Endothelial cell of umbilical vein (primary cell): ENCODE results near the gene RGSL1. TPM values are rescaled to one million over a fixed set of nuclear protein-coding genes. Genes with fewer than 3 reads are reported as not detected.

Experiments used
- BruUV-seq: library from RNA; stranded (reverse); fragments of 400-500 nt; replicated peaks from 2 replicates; lab custom pipeline; 2021; lab: Mats Ljungman, UMichigan
- CTCF ChIA-PET: fragments of 300-600, 350-600 bp; sonication (Branson Sonifier 250); formaldehyde crosslinking; loops from one replicate; lab custom pipeline; 2021; ENCODE audit warnings: antibody characterized with exemption, inconsistent platforms; lab: Charles Lee
- POLR2A ChIA-PET: fragments of 300-600, 350-600 bp; sonication (Branson Sonifier 250); formaldehyde crosslinking; loops from one replicate; lab custom pipeline; 2021; ENCODE audit warnings: antibody characterized with exemption, inconsistent platforms; lab: Charles Lee
- DNase-seq: peaks from one replicate; pipeline ENCODE4 v3.0.0-alpha.2; 2011; ENCODE audit warnings: low read depth, low spot score
- FAIRE-seq: peaks from 2 replicates; lab custom pipeline; 2011; peaks lifted over from hg19 to GRCh38; lab: Jason Lieb, UNC
- H2AFZ ChIP-seq: 2 replicates; pipeline ENCODE4 v1.6.0; 2012; ENCODE audit warnings: low read depth, low read length, control low read depth, inconsistent platforms
- H3K27ac ChIP-seq: 2 replicates; pipeline ENCODE4 v1.5.1; 2011; ENCODE audit warnings: low read depth, mild to moderate bottlenecking, control low read depth, low read length, moderate library complexity; ENCODE audit not compliant: insufficient read depth
- H3K27me3 ChIP-seq, 2 experiments: 2 replicates each; pipeline versions ENCODE4 v1.6.0 to v1.6.1; 2011; ENCODE audit warnings: low read length in 2 of 2, mixed read lengths in 1 of 2; ENCODE audit not compliant: control insufficient read depth in 2 of 2, insufficient read depth in 2 of 2
- H3K36me3 ChIP-seq, 2 experiments: 2 replicates in 1 of 2; 3 replicates in 1 of 2; pipeline ENCODE4 v1.5.1; 2011; ENCODE audit warnings: low read length in 2 of 2, mild to moderate bottlenecking in 1 of 2, moderate library complexity in 1 of 2; ENCODE audit not compliant: control insufficient read depth in 2 of 2, insufficient read depth in 2 of 2; ENCODE audit errors: extremely low read depth in 1 of 2
- H3K4me1 ChIP-seq: 3 replicates; pipeline ENCODE4 v1.5.1; 2011; ENCODE audit warnings: mild to moderate bottlenecking, low read length; ENCODE audit not compliant: control insufficient read depth, insufficient read depth; ENCODE audit errors: extremely low read depth
- H3K4me2 ChIP-seq: 2 replicates; pipeline ENCODE4 v1.6.1; 2011; ENCODE audit warnings: low read length, control low read depth, mixed read lengths; ENCODE audit not compliant: insufficient read depth
- H3K4me3 ChIP-seq, 3 experiments: fragments of 200-600 bp in 1 of 3; sonication (generic), shearing (Covaris generic) in 1 of 3; replicated peaks in 1 of 3; 2 replicates each; pipeline ENCODE4 v1.5.1; 2011 to 2016; ENCODE audit warnings: control low read depth in 3 of 3, low read length in 3 of 3, mild to moderate bottlenecking in 2 of 3, inconsistent platforms in 1 of 3, low read depth in 1 of 3, moderate library complexity in 1 of 3; ENCODE audit not compliant: insufficient read depth in 1 of 3
- H3K79me2 ChIP-seq: 2 replicates; pipeline ENCODE4 v1.6.0; 2012; ENCODE audit warnings: low read length, inconsistent platforms; ENCODE audit not compliant: control insufficient read depth, insufficient read depth
- H3K9ac ChIP-seq: replicated peaks from 2 replicates; pipeline ENCODE3; 2011; ENCODE audit warnings: low read length, control low read depth; ENCODE audit not compliant: insufficient read depth; ENCODE audit errors: extremely low read depth
- H3K9me1 ChIP-seq: replicated peaks from 3 replicates; pipeline ENCODE4 v1.6.0; 2011; ENCODE audit warnings: mild to moderate bottlenecking, low read length; ENCODE audit not compliant: control insufficient read depth, insufficient read depth; ENCODE audit errors: extremely low read depth
- H3K9me3 ChIP-seq: replicated peaks from 2 replicates; pipeline ENCODE4 v1.5.1; 2012; ENCODE audit warnings: low read length, inconsistent platforms; ENCODE audit not compliant: control insufficient read depth, insufficient read depth
- H4K20me1 ChIP-seq: replicated peaks from 2 replicates; pipeline ENCODE3; 2011; ENCODE audit warnings: mild to moderate bottlenecking, low read length; ENCODE audit not compliant: control insufficient read depth, insufficient read depth; ENCODE audit errors: extremely low read depth
- EZH2 ChIP-seq: IDR thresholded peaks from 2 replicates; pipeline ENCODE4 v1.6.1; 2012; ENCODE audit warnings: borderline replicate concordance, low read depth, mild to moderate bottlenecking, moderate library complexity, low read length, inconsistent platforms; ENCODE audit not compliant: severe bottlenecking
- FOS ChIP-seq: IDR thresholded peaks from 2 replicates; pipeline ENCODE4 v1.6.1; 2011; ENCODE audit warnings: mild to moderate bottlenecking, low read length, moderate library complexity, borderline replicate concordance; ENCODE audit not compliant: insufficient read depth
- GATA2 ChIP-seq: IDR thresholded peaks from 2 replicates; pipeline ENCODE4 v1.7.0; 2011; ENCODE audit warnings: low read depth, mild to moderate bottlenecking, moderate library complexity, mixed read lengths, low read length; ENCODE audit not compliant: insufficient read length, insufficient read depth
- JUN ChIP-seq: IDR thresholded peaks from 2 replicates; pipeline ENCODE4 v1.6.1; 2011; ENCODE audit warnings: borderline replicate concordance, low read depth; ENCODE audit not compliant: insufficient read length, insufficient read depth
- MYC ChIP-seq: IDR thresholded peaks from one replicate; pipeline ENCODE4 v1.6.1; 2011; ENCODE audit warnings: mild to moderate bottlenecking, low read depth, low read length
- POLR2A ChIP-seq: IDR thresholded peaks from 2 replicates; pipeline ENCODE4 v1.6.1; 2012; ENCODE audit warnings: low read depth, mild to moderate bottlenecking, control low read depth, low read length
- POLR2AphosphoS5 ChIP-seq: IDR thresholded peaks from 2 replicates; pipeline ENCODE4 v1.6.1; 2012; ENCODE audit warnings: low read depth, mild to moderate bottlenecking, control low read depth, low read length, moderate library complexity; ENCODE audit not compliant: insufficient read depth
- dilution Hi-C: fragments of 300-500 bp; cut with MboI; formaldehyde crosslinking; loops from one replicate; pipeline ENCODE4 v1.15.0; 2019; ENCODE audit warnings: low sequenced_read_pairs; ENCODE audit not compliant: extremely low pct_ligation_motif_present
- intact Hi-C: fragments of 100-400 bp; cut with micrococcal nuclease; formaldehyde crosslinking; loops from one replicate; pipeline ENCODE4 v1.10.0; 2022
- polyA plus RNA-seq, 4 experiments: library from polyadenylated mRNA; depleted of rRNA in 3 of 4; stranded (reverse) in 3 of 4; unstranded in 1 of 4; fragments of >200 nt; gene quantifications; 2 replicates each; pipeline versions ENCODE4 v1.2.1 to v1.2.3, GENCODE V29; 2011 to 2012; ENCODE audit warnings: missing spikeins in 1 of 4
- total RNA-seq: library from RNA; stranded (reverse); gene quantifications from 2 replicates; pipeline ENCODE4 v1.2.3, GENCODE V29; 2021
- TF ChIP-seq, protein P1 (sequence below): IDR thresholded peaks from 2 replicates; pipeline ENCODE4 v1.6.1; 2011; ENCODE audit not compliant: insufficient read depth, insufficient read length
- TF ChIP-seq, protein P2 (sequence below), 2 donors: IDR thresholded peaks; 1 replicate in 1 of 2; 2 replicates in 1 of 2; pipeline ENCODE4 v1.5.1; 2011; ENCODE audit warnings: low read length in 2 of 2, mild to moderate bottlenecking in 2 of 2, moderate library complexity in 2 of 2, control low read depth in 1 of 2, inconsistent platforms in 1 of 2, low read depth in 1 of 2; ENCODE audit not compliant: insufficient read depth in 1 of 2; ENCODE audit errors: extremely low read depth in 1 of 2

RGSL1 gene
- total and polyA plus RNA-seq, 2 donors (not counting 3 experiments of a cell fraction or from before 2014, with no cell fraction given), result not detected

DNA sequence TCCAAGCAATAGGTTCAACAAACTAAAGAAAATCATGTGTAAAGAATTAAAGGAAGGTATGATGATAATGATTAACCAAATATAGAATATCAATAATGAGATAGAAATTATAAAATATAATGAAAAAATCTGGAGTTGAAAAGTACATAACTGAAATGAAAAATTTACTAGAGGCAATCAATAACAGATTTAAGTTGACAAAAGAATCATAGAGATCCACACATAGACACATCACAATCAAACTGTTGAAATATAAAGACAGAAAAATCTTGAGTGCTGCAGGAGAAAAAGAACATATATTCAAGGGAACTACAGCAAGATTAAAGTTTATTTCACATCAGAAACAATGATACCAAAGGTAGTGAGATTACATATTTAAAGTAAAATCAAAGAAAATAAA is 75.4 kb downstream of the RGSL1 start:
- intact Hi-C loops (no loop called here), dilution Hi-C loops (no loop called here)
- no peaks in the 10 kb centered on the region for H3K4me1 ChIP-seq
- TF ChIP-seq POLR2A (no peak), POLR2AphosphoS5 (no peak), MYC (no peak), JUN (no peak), EZH2 (no peak), GATA2 (no peak), FOS (no peak)
- TF ChIP-seq, protein P1, sequence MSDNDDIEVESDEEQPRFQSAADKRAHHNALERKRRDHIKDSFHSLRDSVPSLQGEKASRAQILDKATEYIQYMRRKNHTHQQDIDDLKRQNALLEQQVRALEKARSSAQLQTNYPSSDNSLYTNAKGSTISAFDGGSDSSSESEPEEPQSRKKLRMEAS, result no peak
- TF ChIP-seq, protein P2, sequence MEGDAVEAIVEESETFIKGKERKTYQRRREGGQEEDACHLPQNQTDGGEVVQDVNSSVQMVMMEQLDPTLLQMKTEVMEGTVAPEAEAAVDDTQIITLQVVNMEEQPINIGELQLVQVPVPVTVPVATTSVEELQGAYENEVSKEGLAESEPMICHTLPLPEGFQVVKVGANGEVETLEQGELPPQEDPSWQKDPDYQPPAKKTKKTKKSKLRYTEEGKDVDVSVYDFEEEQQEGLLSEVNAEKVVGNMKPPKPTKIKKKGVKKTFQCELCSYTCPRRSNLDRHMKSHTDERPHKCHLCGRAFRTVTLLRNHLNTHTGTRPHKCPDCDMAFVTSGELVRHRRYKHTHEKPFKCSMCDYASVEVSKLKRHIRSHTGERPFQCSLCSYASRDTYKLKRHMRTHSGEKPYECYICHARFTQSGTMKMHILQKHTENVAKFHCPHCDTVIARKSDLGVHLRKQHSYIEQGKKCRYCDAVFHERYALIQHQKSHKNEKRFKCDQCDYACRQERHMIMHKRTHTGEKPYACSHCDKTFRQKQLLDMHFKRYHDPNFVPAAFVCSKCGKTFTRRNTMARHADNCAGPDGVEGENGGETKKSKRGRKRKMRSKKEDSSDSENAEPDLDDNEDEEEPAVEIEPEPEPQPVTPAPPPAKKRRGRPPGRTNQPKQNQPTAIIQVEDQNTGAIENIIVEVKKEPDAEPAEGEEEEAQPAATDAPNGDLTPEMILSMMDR (IDR thresholded peaks at IDR 0.05; ENCODE audit: extremely low read depth in 1 of 2, insufficient read depth in 1 of 2, low read depth in 1 of 2, low read length in 2 of 2), result no peak
- H3K4me2 ChIP-seq, result no peak overlapping the region
- no peaks in the 10 kb centered on the region for H3K27me3 ChIP-seq
- BruUV-seq, result no TSS peak
- no peaks in the 10 kb centered on the region for H3K36me3 ChIP-seq
- no peak overlapping the region for H3K9ac ChIP-seq
- no peaks in the 10 kb centered on the region for H3K9me1 ChIP-seq
- no peaks in the 10 kb centered on the region for H4K20me1 ChIP-seq
- H3K79me2 ChIP-seq, result no peaks in the 10 kb centered on the region
- ChIA-PET CTCF (no interaction called here), POLR2A (no interaction called here)
- H3K9me3 ChIP-seq, result no peaks in the 10 kb centered on the region
- no peak overlapping the region for H2AFZ ChIP-seq
- H3K4me3 ChIP-seq, result no peak overlapping the region
- no peak overlapping the region for H3K27ac ChIP-seq
- FAIRE-seq (no peak), DNase-seq (no peak)
